ENCODE measurements around the gene NLGN1. TPM values are rescaled to one million over a fixed set of nuclear protein-coding genes. Genes with fewer than 3 reads are reported as not detected.

The NLGN1 gene
- total RNA-seq, 1 experiment from 2014 or later = not detected

DNA sequence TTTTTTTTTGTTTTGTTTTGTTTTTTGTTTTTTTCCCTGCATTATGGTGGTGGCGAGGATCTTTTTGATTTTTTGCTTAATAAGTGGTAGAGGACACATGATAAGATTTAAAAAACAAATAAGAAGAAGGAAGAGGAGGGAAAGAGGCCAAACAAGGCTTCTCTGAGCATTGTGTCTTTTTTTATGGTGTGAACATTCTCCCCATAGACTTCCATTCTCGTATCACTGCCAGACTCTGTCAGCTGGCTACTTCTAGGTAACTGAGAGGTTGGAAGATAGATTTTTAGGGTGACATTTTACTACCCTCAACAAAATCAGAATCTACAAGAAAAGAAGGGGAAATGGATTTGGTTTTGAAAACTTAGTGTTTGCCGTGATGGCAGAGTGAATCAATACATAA, 3.8 kb downstream of the NLGN1 start:
- Histone ChIP-seq H3K79me2 (ENCODE audit: insufficient read depth, low read length) (no peaks in the 10 kb centered on the region), H3K27me3 (ENCODE audit: insufficient read depth, low read length) (no peaks in the 10 kb centered on the region), H3K27ac (ENCODE audit: low read depth, low read length) (no peak overlapping the region), H3K4me3 (replicated peaks in 1 of 2; ENCODE audit: low read depth in 1 of 2, low read length in 2 of 2) (no peak overlapping the region), H3K36me3 (ENCODE audit: control insufficient read depth in 1 of 2, insufficient read depth in 2 of 2, low read length in 2 of 2) (no peaks in the 10 kb centered on the region), H3K4me2 (ENCODE audit: low read length) (no peak overlapping the region), H2AFZ (ENCODE audit: low read depth, low read length, poor library complexity, severe bottlenecking) (no peak overlapping the region), H3K4me1 (ENCODE audit: control insufficient read depth in 1 of 2, insufficient read depth in 2 of 2, low read length in 2 of 2) (no peaks in the 10 kb centered on the region), H3K9me3 (ENCODE audit: control insufficient read depth in 1 of 2, insufficient read depth in 1 of 2, low read depth in 1 of 2, low read length in 2 of 2) (no peaks in the 10 kb centered on the region), H3K9me2 (ENCODE audit: insufficient read depth) (no peaks in the 10 kb centered on the region), H4K20me1 (ENCODE audit: insufficient read depth) (no peaks in the 10 kb centered on the region), H3K9ac (ENCODE audit: low read length) (no peak overlapping the region)
- intact Hi-C loops (cut with micrococcal nuclease) = loop anchor here (10.0 kb wide), 1 partner anchor 593 kb away; no protein-coding TSS in a partner anchor
- ATAC-seq = no peak
- ChIA-PET RAD21 (ENCODE audit: low non-redundant PET in 1 of 2, low total read pairs in 2 of 2, uncharacterized antibody in 2 of 2, unreplicated experiment in 2 of 2) (no interaction called here), CTCF (no interaction called here), POLR2A (no interaction called here)
- TF ChIP-seq EZH2phosphoT487 (IDR thresholded peaks at IDR 0.05; ENCODE audit: borderline replicate concordance) = no peak
- no peak for TF ChIP-seq SRF (IDR thresholded peaks at IDR 0.05; ENCODE audit: low read depth)
- no peak for TF ChIP-seq EGR1 (IDR thresholded peaks at IDR 0.05; ENCODE audit: low read depth)
- TF ChIP-seq REST (IDR thresholded peaks at IDR 0.05; ENCODE audit: low read depth) = no peak
- TF ChIP-seq FOSL1 (IDR thresholded peaks at IDR 0.05; ENCODE audit: low read depth) = no peak
- no TSS peak for BruUV-seq (replicated peaks)
- no peak for DNase-seq (ENCODE audit: low read depth, low spot score)

DNA sequence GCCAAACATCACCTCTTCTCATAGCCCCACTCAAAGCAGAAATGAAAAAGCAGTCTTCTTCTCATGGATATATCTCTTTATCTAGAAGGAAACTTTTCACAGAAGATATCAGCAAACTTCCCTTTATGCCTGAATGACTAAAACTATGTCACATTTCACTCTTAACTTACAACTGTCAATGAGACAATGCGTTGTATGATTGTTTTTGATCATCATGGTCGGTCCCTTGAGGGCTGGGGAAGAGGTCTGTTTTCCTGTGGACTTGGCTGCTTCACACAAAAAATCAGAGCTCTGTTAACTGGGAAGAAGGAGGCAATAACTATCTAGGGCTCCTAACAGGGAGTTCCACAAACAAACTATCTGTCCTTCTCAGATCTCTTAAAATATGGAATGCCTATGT, 5.1 kb downstream of the NLGN1 start:
- H3K9me2 ChIP-seq (ENCODE audit: insufficient read depth) = no peaks in the 10 kb centered on the region
- intact Hi-C loops (cut with micrococcal nuclease) = loop anchor here (10.0 kb wide), 1 partner anchor 592 kb away; no protein-coding TSS in a partner anchor
- CTCF ChIA-PET = no interaction called here
- H2AFZ ChIP-seq (ENCODE audit: low read depth, low read length, poor library complexity, severe bottlenecking) = no peak overlapping the region
- POLR2A ChIA-PET = no interaction called here
- H4K20me1 ChIP-seq (ENCODE audit: insufficient read depth) = no peaks in the 10 kb centered on the region
- no peak overlapping the region for H3K9ac ChIP-seq (ENCODE audit: low read length)
- no peaks in the 10 kb centered on the region for H3K79me2 ChIP-seq (ENCODE audit: insufficient read depth, low read length)
- RAD21 ChIA-PET (ENCODE audit: low non-redundant PET in 1 of 2, low total read pairs in 2 of 2, uncharacterized antibody in 2 of 2, unreplicated experiment in 2 of 2) = no interaction called here
- DNase-seq (ENCODE audit: low read depth, low spot score) = no peak
- H3K27me3 ChIP-seq (ENCODE audit: insufficient read depth, low read length) = no peaks in the 10 kb centered on the region
- ATAC-seq = no peak
- H3K27ac ChIP-seq (ENCODE audit: low read depth, low read length) = no peak overlapping the region
- no peaks in the 10 kb centered on the region for H3K9me3 ChIP-seq (ENCODE audit: control insufficient read depth in 1 of 2, insufficient read depth in 1 of 2, low read depth in 1 of 2, low read length in 2 of 2)
- BruUV-seq (replicated peaks) = no TSS peak
- H3K4me1 ChIP-seq (ENCODE audit: control insufficient read depth in 1 of 2, insufficient read depth in 2 of 2, low read length in 2 of 2) = no peaks in the 10 kb centered on the region
- H3K36me3 ChIP-seq (ENCODE audit: control insufficient read depth in 1 of 2, insufficient read depth in 2 of 2, low read length in 2 of 2) = no peaks in the 10 kb centered on the region
- no peak overlapping the region for H3K4me3 ChIP-seq (replicated peaks in 1 of 2; ENCODE audit: low read depth in 1 of 2, low read length in 2 of 2)
- no peak overlapping the region for H3K4me2 ChIP-seq (ENCODE audit: low read length)
- TF ChIP-seq SIN3A (IDR thresholded peaks at IDR 0.05; ENCODE audit: low read depth) (no peak), EGR1 (IDR thresholded peaks at IDR 0.05; ENCODE audit: low read depth) (no peak), POLR2A (IDR thresholded peaks at IDR 0.05; ENCODE audit: borderline replicate concordance, extremely low read depth, insufficient read depth, insufficient read length) (no peak), ZBTB33 (IDR thresholded peaks at IDR 0.05; ENCODE audit: extremely low read depth, insufficient replicate concordance, low read length) (no peak), SP1 (IDR thresholded peaks at IDR 0.05; ENCODE audit: low read depth) (no peak), RAD21 (IDR thresholded peaks at IDR 0.05; ENCODE audit: low read depth) (no peak), POLR2AphosphoS5 (IDR thresholded peaks at IDR 0.05; ENCODE audit: low read depth, low read length) (no peak), ZFX (IDR thresholded peaks at IDR 0.05) (no peak), TCF7L2 (IDR thresholded peaks at IDR 0.05; ENCODE audit: borderline replicate concordance, extremely low read depth, insufficient read depth, insufficient read length) (no peak)
